A549 (cell line): Measurements from ENCODE around the gene SAMD4B. TPM values are rescaled to one million over a fixed set of nuclear protein-coding genes. Genes with fewer than 3 reads are reported as not detected.

ENCODE experiments used
- ATAC-seq, 2 experiments: fragments of 200-7000 bp in 1 of 2; fragments of >200 bp in 1 of 2; cut with Nextera tagmentation in 1 of 2; cut with Tn5 transposase in 1 of 2; 3 replicates each; pipeline versions ENCODE4 v1.8.0 to v1.9.1; 2018 to 2020; ENCODE audit warnings: mild to moderate bottlenecking in 1 of 2, moderate library complexity in 1 of 2
- CTCF ChIA-PET: fragments of 300-600 bp; sonication (Branson Sonifier 250); formaldehyde crosslinking; extraction: SDS; loops from one replicate; lab custom pipeline; 2021; ENCODE audit warnings: antibody characterized with exemption, inconsistent platforms; lab: Yijun Ruan, JAX
- POLR2A ChIA-PET: fragments of 350-600 bp; formaldehyde crosslinking; extraction: SDS; loops from one replicate; lab custom pipeline; 2021; ENCODE audit warnings: antibody characterized with exemption, inconsistent platforms; lab: Yijun Ruan, JAX
- DNase-seq, 2 experiments: peaks; one replicate each; pipeline versions ENCODE4 v3.0.0 to v3.0.0-alpha.2; 2011 to 2016; ENCODE audit warnings: low read depth in 1 of 2, low spot score in 1 of 2
- FAIRE-seq: peaks from 2 replicates; lab custom pipeline; 2011; peaks lifted over from hg19 to GRCh38; lab: Jason Lieb, UNC
- H3K27ac ChIP-seq, 2 experiments: fragments of >200 bp; sonication (Bioruptor Twin); formaldehyde crosslinking; 3 replicates each; pipeline ENCODE4 v1.5.1; 2016 to 2017
- H3K4me1 ChIP-seq: fragments of >200 bp; sonication (Bioruptor Twin); formaldehyde crosslinking; 3 replicates; pipeline ENCODE4 v1.6.1; 2016
- H3K4me2 ChIP-seq: fragments of >200 bp; sonication (Bioruptor Twin); formaldehyde crosslinking; 3 replicates; pipeline ENCODE4 v1.6.1; 2016
- H3K4me3 ChIP-seq: fragments of >200 bp; sonication (Bioruptor Twin); formaldehyde crosslinking; 3 replicates; pipeline ENCODE4 v1.5.1; 2016
- H3K9me3 ChIP-seq: fragments of >200 bp; sonication (Bioruptor Twin); formaldehyde crosslinking; 3 replicates; pipeline ENCODE4 v1.6.1; 2016
- BHLHE40 ChIP-seq: IDR thresholded peaks from 2 replicates; pipeline ENCODE4 v1.6.1; 2012; ENCODE audit warnings: low read depth, low read length, inconsistent platforms
- CBX8 ChIP-seq: fragments of 200-600 bp; sonication (generic); IDR thresholded peaks from 2 replicates; pipeline ENCODE4 v1.6.1; 2016
- CEBPB ChIP-seq, 2 experiments: fragments of >200 bp in 1 of 2; sonication (Bioruptor Twin) in 1 of 2; formaldehyde crosslinking in 1 of 2; IDR thresholded peaks; 2 replicates each; pipeline ENCODE4 v1.6.1; 2012 to 2016
- E2F6 ChIP-seq: IDR thresholded peaks from 2 replicates; pipeline ENCODE4 v1.6.1; 2012; ENCODE audit warnings: low read depth, borderline replicate concordance
- EHMT2 ChIP-seq: fragments of 200-600 bp; sonication (generic); IDR thresholded peaks from 2 replicates; pipeline ENCODE4 v1.6.1; 2016; ENCODE audit warnings: antibody characterized with exemption, low read depth, mild to moderate bottlenecking, moderate library complexity
- HMGXB4 ChIP-seq: fragments of 250-450 bp; sonication (Bioruptor Pico); IDR thresholded peaks from 2 replicates; pipeline ENCODE4 v1.5.0; 2021; ENCODE audit warnings: mild to moderate bottlenecking, moderate library complexity, borderline replicate concordance
- HOXB5 ChIP-seq: fragments of 250-450 bp; sonication (Bioruptor Pico); IDR thresholded peaks from 2 replicates; pipeline ENCODE4 v1.5.0; 2020; ENCODE audit warnings: mild to moderate bottlenecking, moderate library complexity
- JUN ChIP-seq, 2 experiments: fragments of >200 bp; sonication (Bioruptor Twin); formaldehyde crosslinking; IDR thresholded peaks; 2 replicates in 1 of 2; 3 replicates in 1 of 2; pipeline ENCODE4 v1.6.1; 2016 to 2017
- MYC ChIP-seq: IDR thresholded peaks from 2 replicates; pipeline ENCODE4 v1.6.1; 2012; ENCODE audit warnings: mild to moderate bottlenecking, inconsistent platforms, low read length, improper control_type of control experiment, borderline replicate concordance
- NR3C1 ChIP-seq: fragments of >200 bp; sonication (Bioruptor Twin); formaldehyde crosslinking; IDR thresholded peaks from 3 replicates; pipeline ENCODE4 v1.6.1; 2017
- PHF8 ChIP-seq: fragments of 200-600 bp; sonication (generic); IDR thresholded peaks from 2 replicates; pipeline ENCODE4 v1.6.1; 2016; ENCODE audit warnings: low read depth, mild to moderate bottlenecking, antibody characterized with exemption, moderate library complexity, borderline replicate concordance
- REST ChIP-seq: fragments of 200-600 bp; sonication (generic); IDR thresholded peaks from 2 replicates; pipeline ENCODE4 v1.6.1; 2016; ENCODE audit warnings: antibody characterized with exemption, mild to moderate bottlenecking, moderate library complexity
- USF2 ChIP-seq: fragments of 450-650 bp; IDR thresholded peaks from 2 replicates; pipeline ENCODE4 v1.6.1; 2014; ENCODE audit warnings: antibody characterized with exemption
- ZFP36 ChIP-seq: fragments of 450-650 bp; IDR thresholded peaks from 2 replicates; pipeline ENCODE4 v1.6.1; 2014; ENCODE audit warnings: borderline replicate concordance; ENCODE audit not compliant: partially characterized antibody
- WGBS: methylation state at CpG from one replicate; pipeline ENCODE4 v1.1.6; 2017; ENCODE audit errors: missing lambda C conversion rate; 5-methylcytosine and 5-hydroxymethylcytosine counted together
- polyA plus RNA-seq, 4 experiments: library from polyadenylated mRNA; depleted of rRNA in 3 of 4; stranded (reverse); fragments of >200 nt; fragmentation: RNase III in 1 of 4; extraction: RNeasy Plus Mini Kit Qiagen cat#74134 plus additional on column Dnase treatment in 1 of 4; gene quantifications; 2 replicates in 3 of 4; 3 replicates in 1 of 4; pipeline ENCODE4 v1.2.3, GENCODE V29; 2011 to 2017

The SAMD4B gene
- polyA plus RNA-seq, 2 of the 4 experiments (the other 2 are of a cell fraction) = 82.1 to 118 TPM

GRCh38 chr19:39303373-39304184, 38.6 kb upstream of the SAMD4B start:
- 59% methylated on average over 10 of the region's 10 CpGs for WGBS
- TF ChIP-seq PHF8 = no peak
- no peak for TF ChIP-seq CBX8
- no peak for TF ChIP-seq USF2
- no peak for TF ChIP-seq E2F6
- Histone ChIP-seq H3K9me3 (no peaks in the 10 kb centered on the region), H3K4me2 (peak overlapping the region; percentile 12; the same call in 2 of the 3 replicates), H3K27ac (no peak overlapping the region), H3K4me3 (no peak overlapping the region), H3K4me1 (peaks cover 10% of the 10 kb centered on the region)
- ATAC-seq (peak in 1 of 2 experiments; percentile 14; a peak in 1 of 6 replicates), DNase-seq (peak in 1 of 2 experiments; percentile 66), FAIRE-seq (peak; percentile 59)
- CTCF ChIA-PET = interaction anchor here (0.5 to 1.7 kb wide), 13 partner anchors 16 to 887 kb away, joined by 3 to 8 read pairs (median 3); no protein-coding TSS in a partner anchor
- POLR2A ChIA-PET = no interaction called here

GRCh38 chr19:39304185-39304513, 38.1 kb upstream of the SAMD4B start:
- Histone ChIP-seq H3K27ac (no peak overlapping the region), H3K4me3 (no peak overlapping the region)
- no peak for ATAC-seq
- ChIA-PET CTCF (interaction anchor here (0.6 to 2.8 kb wide), 13 partner anchors 10 to 417 kb away, joined by 3 to 8 read pairs (median 3); no protein-coding TSS in a partner anchor), POLR2A (no interaction called here)
- no peak for TF ChIP-seq CEBPB (IDR thresholded peaks at IDR 0.05)
- no peak for TF ChIP-seq BHLHE40
- no peak for TF ChIP-seq ZFP36
- TF ChIP-seq MYC = no peak
- no peak for TF ChIP-seq NR3C1
- no peak for TF ChIP-seq HOXB5 (CRISPR knock-in tag)
- no peak for TF ChIP-seq PHF8
- no peak for TF ChIP-seq EHMT2
- TF ChIP-seq JUN (IDR thresholded peaks at IDR 0.05) = no peak
- no peak for TF ChIP-seq REST
- no peak for TF ChIP-seq HMGXB4 (CRISPR knock-in tag)
- TF ChIP-seq, all 56 proteins: peak for 0
- H3K4me2 ChIP-seq = no peak overlapping the region
- no peak for DNase-seq
- H3K9me3 ChIP-seq = no peaks in the 10 kb centered on the region
- no peak for FAIRE-seq
- peaks cover 10% of the 10 kb centered on the region for H3K4me1 ChIP-seq
